Skeletal muscle satellite cell (primary cell): ENCODE data around the gene SPATA6.
"Not testable (repeated sequence)": the region's sequence is repeated elsewhere in the genome, so short reads cannot be mapped to it uniquely, and the experiment has no call there.

Experiments used
- H3K27me3 ChIP-seq: 2 replicates; pipeline ENCODE4 v1.7.0; 2013; ENCODE audit warnings: low read length; ENCODE audit not compliant: control insufficient read depth, insufficient read depth
- H3K36me3 ChIP-seq: 2 replicates; pipeline ENCODE4 v1.7.0; 2013; ENCODE audit warnings: mild to moderate bottlenecking, control low read depth, low read length; ENCODE audit not compliant: insufficient read depth
- H3K4me1 ChIP-seq: 2 replicates; pipeline ENCODE4 v1.7.0; 2013; ENCODE audit warnings: low read length; ENCODE audit not compliant: control insufficient read depth, insufficient read depth
- H3K4me2 ChIP-seq: 2 replicates; pipeline ENCODE4 v1.7.0; 2013; ENCODE audit warnings: mild to moderate bottlenecking, low read length
- H3K4me3 ChIP-seq: 2 replicates; pipeline ENCODE4 v1.7.0; 2013; ENCODE audit warnings: low read length
- H3K9ac ChIP-seq: 2 replicates; pipeline ENCODE4 v1.7.0; 2013; ENCODE audit warnings: mild to moderate bottlenecking, low read depth, low read length, moderate library complexity
- H3K9me3 ChIP-seq: replicated peaks from 2 replicates; pipeline ENCODE4 v1.7.0; 2013; ENCODE audit warnings: mild to moderate bottlenecking, control low read depth, low read length

Gene SPATA6

GRCh38 chr1:48284696-48285420 lies 187.1 kb downstream of the SPATA6 start:
- H3K4me1 ChIP-seq, H3K9me3 ChIP-seq, H3K9ac ChIP-seq, H3K4me2 ChIP-seq, H3K27me3 ChIP-seq, H3K36me3 ChIP-seq, H3K4me3 ChIP-seq: not testable (repeated sequence)

- not testable (repeated sequence) for H3K9me3 ChIP-seq, H3K4me3 ChIP-seq, H3K4me1 ChIP-seq, H3K9ac ChIP-seq, H3K36me3 ChIP-seq, H3K27me3 ChIP-seq, H3K4me2 ChIP-seq
Observed at GRCh38 chr1:48282329-48282728, 189.7 kb downstream of the SPATA6 start.

- not testable (repeated sequence) for H3K4me3 ChIP-seq, H3K4me2 ChIP-seq, H3K9ac ChIP-seq, H3K36me3 ChIP-seq, H3K27me3 ChIP-seq, H3K9me3 ChIP-seq, H3K4me1 ChIP-seq
Observed at GRCh38 chr1:48277437-48277836, 194.6 kb downstream of the SPATA6 start.

- Histone ChIP-seq H3K27me3 (no peaks in the 10 kb centered on the region), H3K9ac (no peak overlapping the region), H3K4me2 (no peak overlapping the region), H3K4me3 (no peak overlapping the region), H3K4me1 (no peaks in the 10 kb centered on the region), H3K9me3 (no peaks in the 10 kb centered on the region), H3K36me3 (no peaks in the 10 kb centered on the region)
Observed at GRCh38 chr1:48266576-48266975, 205.4 kb downstream of the SPATA6 start.

GRCh38 chr1:48263041-48263440 lies 209.0 kb downstream of the SPATA6 start:
- no peak overlapping the region for H3K9ac ChIP-seq
- no peaks in the 10 kb centered on the region for H3K9me3 ChIP-seq
- H3K36me3 ChIP-seq, result no peaks in the 10 kb centered on the region
- no peaks in the 10 kb centered on the region for H3K4me1 ChIP-seq
- H3K4me3 ChIP-seq, result no peak overlapping the region
- no peak overlapping the region for H3K4me2 ChIP-seq
- no peaks in the 10 kb centered on the region for H3K27me3 ChIP-seq

GRCh38 chr1:48261881-48262400 lies 210.1 kb downstream of the SPATA6 start:
- Histone ChIP-seq H3K36me3 (no peaks in the 10 kb centered on the region), H3K4me3 (no peak overlapping the region), H3K4me2 (no peak overlapping the region), H3K9ac (no peak overlapping the region), H3K9me3 (no peaks in the 10 kb centered on the region), H3K4me1 (no peaks in the 10 kb centered on the region), H3K27me3 (no peaks in the 10 kb centered on the region)

GRCh38 chr1:48258106-48258505 lies 213.9 kb downstream of the SPATA6 start:
- H3K4me1 ChIP-seq, result no peaks in the 10 kb centered on the region
- no peaks in the 10 kb centered on the region for H3K9me3 ChIP-seq
- H3K27me3 ChIP-seq, result no peaks in the 10 kb centered on the region
- no peak overlapping the region for H3K4me3 ChIP-seq
- no peaks in the 10 kb centered on the region for H3K36me3 ChIP-seq
- H3K9ac ChIP-seq, result no peak overlapping the region
- H3K4me2 ChIP-seq, result no peak overlapping the region

GRCh38 chr1:48254254-48254653 lies 217.8 kb downstream of the SPATA6 start:
- no peak overlapping the region for H3K4me2 ChIP-seq
- H3K36me3 ChIP-seq, result no peaks in the 10 kb centered on the region
- no peak overlapping the region for H3K9ac ChIP-seq
- no peaks in the 10 kb centered on the region for H3K27me3 ChIP-seq
- H3K9me3 ChIP-seq, result no peaks in the 10 kb centered on the region
- no peaks in the 10 kb centered on the region for H3K4me1 ChIP-seq
- H3K4me3 ChIP-seq, result no peak overlapping the region

GRCh38 chr1:48251821-48252220 lies 220.2 kb downstream of the SPATA6 start:
- no peaks in the 10 kb centered on the region for H3K36me3 ChIP-seq
- no peaks in the 10 kb centered on the region for H3K9me3 ChIP-seq
- no peak overlapping the region for H3K4me2 ChIP-seq
- no peaks in the 10 kb centered on the region for H3K4me1 ChIP-seq
- no peak overlapping the region for H3K4me3 ChIP-seq
- H3K9ac ChIP-seq, result no peak overlapping the region
- no peaks in the 10 kb centered on the region for H3K27me3 ChIP-seq

GRCh38 chr1:48251323-48251722 lies 220.7 kb downstream of the SPATA6 start:
- no peak overlapping the region for H3K4me3 ChIP-seq
- no peaks in the 10 kb centered on the region for H3K4me1 ChIP-seq
- H3K4me2 ChIP-seq, result no peak overlapping the region
- H3K27me3 ChIP-seq, result no peaks in the 10 kb centered on the region
- no peaks in the 10 kb centered on the region for H3K9me3 ChIP-seq
- no peak overlapping the region for H3K9ac ChIP-seq
- H3K36me3 ChIP-seq, result no peaks in the 10 kb centered on the region

- Histone ChIP-seq H3K4me2 (no peak overlapping the region), H3K36me3 (no peaks in the 10 kb centered on the region), H3K9ac (no peak overlapping the region), H3K27me3 (no peaks in the 10 kb centered on the region), H3K9me3 (no peaks in the 10 kb centered on the region), H3K4me1 (no peaks in the 10 kb centered on the region), H3K4me3 (no peak overlapping the region)
Observed at GRCh38 chr1:48250572-48250971, 221.4 kb downstream of the SPATA6 start.

- Histone ChIP-seq H3K4me1 (no peaks in the 10 kb centered on the region), H3K4me2 (no peak overlapping the region), H3K27me3 (no peaks in the 10 kb centered on the region), H3K4me3 (no peak overlapping the region), H3K9ac (no peak overlapping the region), H3K9me3 (no peaks in the 10 kb centered on the region), H3K36me3 (no peaks in the 10 kb centered on the region)
Observed at GRCh38 chr1:48249868-48250267, 222.1 kb downstream of the SPATA6 start.
